PC-3 (cell line): ENCODE results near the gene WDR45. TPM values are rescaled to one million over a fixed set of nuclear protein-coding genes. Genes with fewer than 3 reads are reported as not detected.
A peak's percentile ranks its signal among the peaks of the same experiment; 100 is the strongest.

Experiments used
- ATAC-seq: fragments of 200-7000 bp; cut with Tn5 transposase; 2 replicates; pipeline ENCODE4 v1.9.1; 2020; ENCODE audit warnings: mild to moderate bottlenecking, moderate library complexity
- BruUV-seq: library from RNA; stranded (reverse); fragments of 400-500 nt; replicated peaks from 2 replicates; lab custom pipeline; 2021; lab: Mats Ljungman, UMichigan
- CTCF ChIA-PET: fragments of 300-600 bp; sonication (Branson Sonifier 250); formaldehyde crosslinking; loops from one replicate; lab custom pipeline; 2022; ENCODE audit warnings: antibody characterized with exemption; lab: Charles Lee
- POLR2A ChIA-PET: fragments of 300-600 bp; sonication (Branson Sonifier 250); formaldehyde crosslinking; loops from one replicate; lab custom pipeline; 2022; ENCODE audit warnings: antibody characterized with exemption; ENCODE audit not compliant: unreplicated experiment; lab: Charles Lee
- DNase-seq: peaks from one replicate; pipeline ENCODE4 v3.0.0-alpha.2; 2015
- H2AFZ ChIP-seq: fragments of 300-600 bp; sonication (generic); 2 replicates; pipeline ENCODE4 v1.6.0; 2016; ENCODE audit warnings: antibody characterized with exemption, low read length
- H3F3A ChIP-seq: fragments of 300-600 bp; sonication (generic); one replicate; pipeline ENCODE4 v1.6.0; 2017; ENCODE audit warnings: antibody characterized with exemption, low read length, control low read depth, mild to moderate bottlenecking; ENCODE audit not compliant: unreplicated experiment
- H3K27ac ChIP-seq: fragments of 300-600 bp; sonication (generic); 2 replicates; pipeline ENCODE4 v1.5.1; 2016; ENCODE audit warnings: mild to moderate bottlenecking, low read length
- H3K27me3 ChIP-seq: fragments of 300-600 bp; sonication (generic); 2 replicates; pipeline ENCODE4 v1.6.1; 2016; ENCODE audit warnings: low read length, mixed read lengths
- H3K36me3 ChIP-seq: fragments of 300-600 bp; sonication (generic); 2 replicates; pipeline ENCODE4 v1.6.1; 2016; ENCODE audit warnings: low read depth, mixed run types, low read length, mixed read lengths
- H3K4me1 ChIP-seq: fragments of 300-600 bp; sonication (generic); 2 replicates; pipeline ENCODE4 v1.5.1; 2016; ENCODE audit warnings: low read length; ENCODE audit not compliant: insufficient read depth
- H3K4me2 ChIP-seq: fragments of 300-600 bp; sonication (generic); 2 replicates; pipeline ENCODE4 v1.6.0; 2016; ENCODE audit warnings: low read length
- H3K4me3 ChIP-seq: fragments of 300-600 bp; sonication (generic); 2 replicates; pipeline ENCODE4 v1.5.1; 2016; ENCODE audit warnings: mild to moderate bottlenecking, low read length, mixed read lengths
- H3K79me2 ChIP-seq: fragments of 300-600 bp; sonication (generic); 2 replicates; pipeline ENCODE4 v1.6.1; 2017; ENCODE audit warnings: low read length, mixed read lengths
- H3K9ac ChIP-seq: fragments of 300-600 bp; sonication (generic); 2 replicates; pipeline ENCODE4 v1.6.0; 2016; ENCODE audit warnings: mild to moderate bottlenecking, low read length
- H3K9me2 ChIP-seq: fragments of 300-600 bp; sonication (generic); replicated peaks from 2 replicates; pipeline ENCODE4 v1.6.1; 2016; ENCODE audit warnings: mixed run types, low read length, mixed read lengths
- H3K9me3 ChIP-seq: fragments of 300-600 bp; sonication (generic); 2 replicates; pipeline ENCODE4 v1.6.1; 2016; ENCODE audit warnings: low read length, mixed read lengths
- H4K20me1 ChIP-seq: fragments of 300-600 bp; sonication (generic); 2 replicates; pipeline ENCODE4 v1.6.1; 2016; ENCODE audit warnings: low read length, mixed read lengths
- EZH2 ChIP-seq: fragments of 300-600 bp; sonication (generic); IDR thresholded peaks from one replicate; pipeline ENCODE4 v1.6.1; 2017; ENCODE audit warnings: antibody characterized with exemption, mild to moderate bottlenecking, low read length; ENCODE audit not compliant: unreplicated experiment
- EZH2phosphoT487 ChIP-seq: fragments of 300-600 bp; sonication (generic); IDR thresholded peaks from 2 replicates; pipeline ENCODE4 v1.6.1; 2018; ENCODE audit warnings: mild to moderate bottlenecking, antibody characterized with exemption, low read length, borderline replicate concordance
- intact Hi-C: fragments of 100-400 bp; cut with micrococcal nuclease; formaldehyde crosslinking; loops from 2 replicates; pipeline ENCODE4 v1.9.0; 2023
- total RNA-seq: library from RNA; depleted of rRNA; stranded (reverse); fragments of >200 nt; gene quantifications from 2 replicates; pipeline ENCODE4 v1.2.3, GENCODE V29; 2014
- TF ChIP-seq, protein P1 (sequence below): fragments of 300-600 bp; sonication (generic); conservative IDR thresholded peaks from 2 replicates; pipeline ENCODE4 v1.5.1; 2017; ENCODE audit warnings: antibody characterized with exemption, low read depth, mild to moderate bottlenecking, low read length

WDR45 gene
- total RNA-seq, 1 experiment from 2014 or later, result 27.2 TPM

DNA sequence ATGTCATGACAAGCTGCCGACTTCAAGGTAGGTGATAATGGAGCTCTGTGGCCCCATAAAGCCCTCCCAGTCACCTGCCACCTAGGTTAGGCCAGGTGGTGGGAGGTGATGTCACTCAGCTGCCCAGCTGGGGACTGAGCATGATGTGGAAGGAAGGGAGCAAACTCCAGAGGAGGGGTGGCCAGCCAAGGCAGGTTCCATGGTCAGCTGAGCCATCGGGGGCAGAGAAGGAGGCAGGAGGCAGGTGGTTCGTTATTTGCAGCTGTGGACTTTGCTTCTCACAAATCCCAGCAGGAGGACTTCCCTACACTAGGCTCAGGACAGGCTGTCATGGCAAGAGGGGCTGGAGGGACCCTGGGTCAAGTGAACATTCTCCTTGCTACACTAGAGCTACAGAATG lies 18.8 kb downstream of the WDR45 start:
- Histone ChIP-seq H3F3A (no peaks in the 10 kb centered on the region), H3K4me3 (no peak overlapping the region), H3K4me2 (no peak overlapping the region), H3K79me2 (peaks cover 18% of the 10 kb centered on the region), H3K27me3 (no peaks in the 10 kb centered on the region), H3K9ac (no peak overlapping the region), H4K20me1 (no peaks in the 10 kb centered on the region), H3K27ac (no peak overlapping the region), H3K36me3 (no peaks in the 10 kb centered on the region), H3K9me2 (no peaks in the 10 kb centered on the region), H3K9me3 (no peaks in the 10 kb centered on the region), H3K4me1 (0 out of 2 replicates have a peak, but pooled peaks cover 4% of the 10 kb centered on the region), H2AFZ (no peak overlapping the region)
- intact Hi-C loops, result no loop called here
- CTCF ChIA-PET, result no interaction called here
- ATAC-seq (no peak), DNase-seq (no peak)
- TF ChIP-seq EZH2, result no peak
- TF ChIP-seq, protein P1, sequence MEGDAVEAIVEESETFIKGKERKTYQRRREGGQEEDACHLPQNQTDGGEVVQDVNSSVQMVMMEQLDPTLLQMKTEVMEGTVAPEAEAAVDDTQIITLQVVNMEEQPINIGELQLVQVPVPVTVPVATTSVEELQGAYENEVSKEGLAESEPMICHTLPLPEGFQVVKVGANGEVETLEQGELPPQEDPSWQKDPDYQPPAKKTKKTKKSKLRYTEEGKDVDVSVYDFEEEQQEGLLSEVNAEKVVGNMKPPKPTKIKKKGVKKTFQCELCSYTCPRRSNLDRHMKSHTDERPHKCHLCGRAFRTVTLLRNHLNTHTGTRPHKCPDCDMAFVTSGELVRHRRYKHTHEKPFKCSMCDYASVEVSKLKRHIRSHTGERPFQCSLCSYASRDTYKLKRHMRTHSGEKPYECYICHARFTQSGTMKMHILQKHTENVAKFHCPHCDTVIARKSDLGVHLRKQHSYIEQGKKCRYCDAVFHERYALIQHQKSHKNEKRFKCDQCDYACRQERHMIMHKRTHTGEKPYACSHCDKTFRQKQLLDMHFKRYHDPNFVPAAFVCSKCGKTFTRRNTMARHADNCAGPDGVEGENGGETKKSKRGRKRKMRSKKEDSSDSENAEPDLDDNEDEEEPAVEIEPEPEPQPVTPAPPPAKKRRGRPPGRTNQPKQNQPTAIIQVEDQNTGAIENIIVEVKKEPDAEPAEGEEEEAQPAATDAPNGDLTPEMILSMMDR, result no peak
- POLR2A ChIA-PET, result no interaction called here
- BruUV-seq, result no TSS peak

DNA sequence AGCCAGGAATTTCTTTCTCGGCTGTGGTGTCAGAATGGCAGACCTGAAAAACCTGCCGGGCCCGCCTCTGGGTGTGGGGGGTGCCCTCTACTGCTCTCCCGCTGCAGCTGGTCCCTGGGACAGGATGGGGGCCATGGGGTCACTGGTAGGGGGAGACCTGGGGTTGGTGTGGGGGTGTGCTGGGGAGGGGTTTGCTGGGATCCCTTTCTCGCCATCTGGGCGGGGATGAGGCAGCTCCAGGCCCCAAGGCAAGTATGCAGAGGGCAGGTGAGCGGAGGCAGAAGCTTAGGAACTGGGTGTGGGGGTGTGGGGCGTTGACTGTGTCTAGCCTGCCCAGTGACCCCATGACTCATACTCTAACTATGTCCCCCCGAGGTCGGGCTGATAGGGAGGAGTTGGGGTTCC lies 20.0 kb downstream of the WDR45 start:
- Histone ChIP-seq H3K79me2 (peaks cover 18% of the 10 kb centered on the region), H3K4me2 (peak overlapping the region; percentile 89), H4K20me1 (no peaks in the 10 kb centered on the region), H3F3A (no peaks in the 10 kb centered on the region), H3K9me3 (no peaks in the 10 kb centered on the region), H3K9ac (peak overlapping the region; percentile 56; the same call in 1 of the 2 replicates), H3K4me1 (0 out of 2 replicates have a peak, but pooled peaks cover 4% of the 10 kb centered on the region), H3K4me3 (peak overlapping the region; percentile 82), H2AFZ (peak overlapping the region; percentile 16; the same call in 1 of the 2 replicates), H3K27me3 (no peaks in the 10 kb centered on the region), H3K27ac (no peak overlapping the region), H3K9me2 (no peaks in the 10 kb centered on the region), H3K36me3 (no peaks in the 10 kb centered on the region)
- ATAC-seq (peak; percentile 45), DNase-seq (peak; percentile 30)
- ChIA-PET CTCF (no interaction called here), POLR2A (no interaction called here)
- intact Hi-C loops, result no loop called here
- TF ChIP-seq, protein P1, result no peak
- TF ChIP-seq EZH2 (no peak), EZH2phosphoT487 (no peak)
- no TSS peak for BruUV-seq

DNA sequence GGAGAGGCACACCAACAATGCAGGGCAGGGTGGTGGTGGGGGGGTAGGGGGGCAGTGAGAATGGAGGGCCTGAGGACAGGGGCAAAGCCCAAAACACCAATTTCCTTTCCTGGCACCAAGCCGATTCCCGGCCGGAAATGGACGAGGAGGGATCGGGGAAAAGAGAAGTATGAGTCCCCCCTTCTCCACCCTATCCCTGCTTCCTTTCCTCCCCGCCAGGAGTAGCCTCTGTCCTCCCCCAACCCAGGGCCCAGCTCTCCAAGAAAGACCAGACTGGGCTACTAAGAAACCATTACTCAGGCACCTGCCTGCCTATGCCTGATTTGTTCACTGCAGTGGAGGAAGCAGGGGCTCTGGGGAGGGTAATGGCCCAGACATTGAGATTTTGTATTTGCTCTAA lies 20.5 kb downstream of the WDR45 start:
- ATAC-seq, result peak; percentile 60
- CTCF ChIA-PET, result no interaction called here
- no peaks in the 10 kb centered on the region for H3K9me2 ChIP-seq
- peak overlapping the region; percentile 82 for H3K4me3 ChIP-seq
- TF ChIP-seq, protein P1, result no peak
- TF ChIP-seq EZH2, result no peak
- TF ChIP-seq EZH2phosphoT487, result no peak
- DNase-seq, result no peak
- intact Hi-C loops, result no loop called here
- BruUV-seq, result TSS peak; percentile 13
- POLR2A ChIA-PET, result no interaction called here
- H2AFZ ChIP-seq, result peak overlapping the region; percentile 63; the same call in 1 of the 2 replicates
- H3K9ac ChIP-seq, result peak overlapping the region; percentile 56
- 0 out of 2 replicates have a peak, but pooled peaks cover 4% of the 10 kb centered on the region for H3K4me1 ChIP-seq
- no peaks in the 10 kb centered on the region for H3K36me3 ChIP-seq
- H3F3A ChIP-seq, result no peaks in the 10 kb centered on the region
- peak overlapping the region; percentile 89 for H3K4me2 ChIP-seq
- H3K79me2 ChIP-seq, result peaks cover 18% of the 10 kb centered on the region
- no peak overlapping the region for H3K27ac ChIP-seq
- H4K20me1 ChIP-seq, result no peaks in the 10 kb centered on the region
- no peaks in the 10 kb centered on the region for H3K27me3 ChIP-seq
- H3K9me3 ChIP-seq, result no peaks in the 10 kb centered on the region
